Liver (tissue), 9 donors: ENCODE data around the gene CFAP65. TPM values are rescaled to one million over a fixed set of nuclear protein-coding genes. Genes with fewer than 3 reads are reported as not detected.

Experiments
- DNase-seq: peaks from one replicate; pipeline ENCODE4 v3.0.0-alpha.2; 2017; ENCODE audit warnings: low spot score
- H3K27ac ChIP-seq, 2 donors: one replicate each; pipeline ENCODE4 v1.7.0; 2013; ENCODE audit warnings: inconsistent platforms in 2 of 2, low read length in 2 of 2, control low read depth in 1 of 2, low read depth in 1 of 2, mild to moderate bottlenecking in 1 of 2
- H3K27me3 ChIP-seq, 4 donors: one replicate each; pipeline versions ENCODE4 v1.6.1 to v1.7.0; 2013; ENCODE audit warnings: low read length in 3 of 4, inconsistent platforms in 1 of 4, mild to moderate bottlenecking in 1 of 4, moderate library complexity in 1 of 4; ENCODE audit not compliant: control insufficient read depth in 4 of 4, insufficient read depth in 4 of 4
- H3K36me3 ChIP-seq, 4 donors: one replicate each; pipeline versions ENCODE4 v1.6.1 to v1.7.0; 2013; ENCODE audit warnings: low read length in 3 of 4, mild to moderate bottlenecking in 3 of 4, low read depth in 1 of 4, moderate library complexity in 1 of 4; ENCODE audit not compliant: control insufficient read depth in 4 of 4, insufficient read depth in 3 of 4
- H3K4me1 ChIP-seq, 4 donors: one replicate each; pipeline versions ENCODE4 v1.6.1 to v1.7.0; 2013; ENCODE audit warnings: low read length in 3 of 4, mild to moderate bottlenecking in 3 of 4, moderate library complexity in 1 of 4; ENCODE audit not compliant: control insufficient read depth in 4 of 4, insufficient read depth in 4 of 4
- H3K4me3 ChIP-seq, 3 donors: one replicate each; pipeline versions ENCODE4 v1.6.1 to v1.7.0; 2013; ENCODE audit warnings: low read length in 3 of 3, control low read depth in 1 of 3, low read depth in 1 of 3, mild to moderate bottlenecking in 1 of 3
- H3K9ac ChIP-seq, 2 donors: one replicate each; pipeline ENCODE4 v1.7.0; 2013; ENCODE audit warnings: low read length in 2 of 2, mild to moderate bottlenecking in 2 of 2, moderate library complexity in 2 of 2, control low read depth in 1 of 2, low read depth in 1 of 2
- H3K9me3 ChIP-seq, 4 donors: one replicate each; pipeline versions ENCODE4 v1.6.1 to v1.7.0; 2013; ENCODE audit warnings: low read length in 3 of 4; ENCODE audit not compliant: control insufficient read depth in 4 of 4
- EGR1 ChIP-seq, 2 donors: IDR thresholded peaks; 2 replicates each; pipeline ENCODE4 v1.6.1; 2016 to 2018; ENCODE audit warnings: antibody characterized with exemption in 2 of 2, low read depth in 2 of 2
- FOXA1 ChIP-seq: IDR thresholded peaks from 2 replicates; pipeline ENCODE4 v1.6.1; 2016; ENCODE audit warnings: antibody characterized with exemption
- FOXA2 ChIP-seq: IDR thresholded peaks from 2 replicates; pipeline ENCODE4 v1.6.1; 2016; ENCODE audit warnings: antibody characterized with exemption
- GABPA ChIP-seq, 2 donors: IDR thresholded peaks in 1 of 2; conservative IDR thresholded peaks in 1 of 2; 2 replicates each; pipeline ENCODE4 v1.6.1; 2016; ENCODE audit warnings: antibody characterized with exemption in 2 of 2, mild to moderate bottlenecking in 1 of 2, moderate library complexity in 1 of 2
- HNF4A ChIP-seq, 2 donors: conservative IDR thresholded peaks; 2 replicates each; pipeline ENCODE4 v1.6.1; 2016; ENCODE audit warnings: antibody characterized with exemption in 2 of 2, mild to moderate bottlenecking in 2 of 2
- HNF4G ChIP-seq: IDR thresholded peaks from 2 replicates; pipeline ENCODE4 v1.6.1; 2016; ENCODE audit warnings: antibody characterized with exemption
- JUND ChIP-seq, 2 donors: IDR thresholded peaks; 2 replicates each; pipeline ENCODE4 v1.6.1; 2016; ENCODE audit warnings: antibody characterized with exemption in 2 of 2
- NR2F2 ChIP-seq: IDR thresholded peaks from 2 replicates; pipeline ENCODE4 v1.6.1; 2016; ENCODE audit warnings: antibody characterized with exemption
- RAD21 ChIP-seq, 2 donors: IDR thresholded peaks; 2 replicates each; pipeline ENCODE4 v1.6.1; 2016; ENCODE audit warnings: antibody characterized with exemption in 2 of 2, mild to moderate bottlenecking in 2 of 2
- RXRA ChIP-seq, 2 donors: IDR thresholded peaks; 2 replicates each; pipeline ENCODE4 v1.6.1; 2017 to 2018; ENCODE audit warnings: antibody characterized with exemption in 2 of 2, mild to moderate bottlenecking in 1 of 2
- SP1 ChIP-seq: IDR thresholded peaks from 2 replicates; pipeline ENCODE4 v1.6.1; 2018; ENCODE audit warnings: antibody characterized with exemption, mild to moderate bottlenecking
- TAF1 ChIP-seq: conservative IDR thresholded peaks from 2 replicates; pipeline ENCODE4 v1.6.1; 2016; ENCODE audit warnings: antibody characterized with exemption, mild to moderate bottlenecking
- YY1 ChIP-seq: IDR thresholded peaks from 2 replicates; pipeline ENCODE4 v1.6.1; 2016; ENCODE audit warnings: antibody characterized with exemption, mild to moderate bottlenecking
- WGBS: extraction: QIAGEN DNeasy Blood & Tissue Kit; methylation state at CpG from one replicate; pipeline ENCODE4 v1.1.7; 2013; 5-methylcytosine and 5-hydroxymethylcytosine counted together
- polyA plus RNA-seq, 2 donors: library from polyadenylated mRNA; stranded (reverse) in 1 of 2; unstranded in 1 of 2; fragments of 200-250 nt in 1 of 2; fragments of >200 nt in 1 of 2; fragmentation: Nextera tagmentation in 1 of 2; extraction: Ambion mirVana in 1 of 2; gene quantifications; one replicate each; pipeline versions ENCODE4 v1.2.1 to v1.2.3, GENCODE V29; 2013 to 2015
- total RNA-seq, 2 donors: library from RNA; depleted of rRNA; stranded (reverse); fragments of >200 nt; gene quantifications; one replicate each; pipeline ENCODE4 v1.2.3, GENCODE V29; 2014
- TF ChIP-seq, protein P1 (sequence below): IDR thresholded peaks from 2 replicates; pipeline ENCODE4 v1.6.1; 2016; ENCODE audit warnings: antibody characterized with exemption
- TF ChIP-seq, protein P2 (sequence below): IDR thresholded peaks from 2 replicates; pipeline ENCODE4 v1.6.1; 2016; ENCODE audit warnings: antibody characterized with exemption
- TF ChIP-seq, protein P3 (sequence below): IDR thresholded peaks from 2 replicates; pipeline ENCODE4 v1.6.1; 2016; ENCODE audit warnings: antibody characterized with exemption, mild to moderate bottlenecking
- TF ChIP-seq, protein P4 (sequence below): IDR thresholded peaks from 2 replicates; pipeline ENCODE4 v1.6.1; 2016; ENCODE audit warnings: antibody characterized with exemption
- TF ChIP-seq, protein P5 (sequence below): fragments of 150-350 bp; IDR thresholded peaks from 2 replicates; pipeline ENCODE4 v1.5.1; 2017; ENCODE audit warnings: improper control_type of control experiment, low read depth, low read length; ENCODE audit not compliant: missing input control
- donor health status: healthy.
- donor health status: healthy.
- donor health status: healthy.
- donor health status: healthy.
- donor health status: healthy.

Gene CFAP65
- total and polyA plus RNA-seq, 4 donors: not detected

DNA sequence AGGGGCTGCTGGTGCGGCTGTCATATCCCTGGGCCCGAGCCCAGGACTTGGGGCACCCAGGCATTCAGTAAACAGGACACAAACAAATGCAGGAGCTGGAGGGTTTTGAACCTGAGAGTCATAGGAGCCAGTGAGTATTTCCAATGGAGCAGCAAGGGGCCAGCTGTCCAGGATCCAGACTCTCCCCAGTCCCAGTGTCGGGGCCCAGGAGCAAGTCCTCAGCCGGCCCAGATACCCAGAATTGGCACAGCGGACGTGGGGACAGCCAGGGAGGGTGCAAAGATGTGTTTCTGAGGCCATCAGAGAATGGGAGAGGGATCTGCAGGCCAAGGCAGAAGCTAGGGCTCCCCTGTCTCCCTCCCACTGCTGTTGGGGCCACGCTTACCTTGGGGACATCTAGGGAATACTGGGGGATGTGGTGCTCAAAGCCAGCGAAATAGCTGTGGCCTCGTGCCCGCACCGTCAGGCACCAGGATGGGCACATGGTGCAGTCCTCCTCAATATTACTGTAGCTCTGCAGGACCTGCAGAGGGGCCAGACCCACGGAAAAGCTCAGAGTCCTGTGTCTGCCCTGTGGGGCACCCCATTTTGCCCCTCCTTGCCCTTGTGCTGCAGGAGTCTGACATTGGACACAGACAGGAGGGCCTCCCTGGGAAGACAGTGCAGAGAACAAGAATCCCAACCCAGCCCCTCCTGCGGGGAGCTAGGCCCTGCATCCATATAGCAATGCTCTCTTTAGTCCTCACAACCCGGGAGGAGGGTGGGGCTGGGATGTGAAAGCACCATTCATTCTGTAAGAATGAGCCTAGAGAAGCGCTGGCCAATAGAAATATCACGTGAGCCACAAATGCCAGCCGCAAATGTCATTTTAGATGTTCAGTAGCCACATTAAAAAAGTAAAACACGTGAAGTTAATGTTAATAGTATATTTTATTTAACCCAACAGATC is 15.4 kb downstream of the CFAP65 start:
- 87% methylated on average over 18 of the region's 18 CpGs for WGBS
- H3K4me1 ChIP-seq: no peaks in the 10 kb centered on the region
- H3K27ac ChIP-seq: no peak overlapping the region
- H3K27me3 ChIP-seq: no peaks in the 10 kb centered on the region
- TF ChIP-seq RAD21 (IDR thresholded peaks at IDR 0.05): no peak
- TF ChIP-seq, protein P1, sequence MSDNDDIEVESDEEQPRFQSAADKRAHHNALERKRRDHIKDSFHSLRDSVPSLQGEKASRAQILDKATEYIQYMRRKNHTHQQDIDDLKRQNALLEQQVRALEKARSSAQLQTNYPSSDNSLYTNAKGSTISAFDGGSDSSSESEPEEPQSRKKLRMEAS: no peak
- TF ChIP-seq, protein P2, sequence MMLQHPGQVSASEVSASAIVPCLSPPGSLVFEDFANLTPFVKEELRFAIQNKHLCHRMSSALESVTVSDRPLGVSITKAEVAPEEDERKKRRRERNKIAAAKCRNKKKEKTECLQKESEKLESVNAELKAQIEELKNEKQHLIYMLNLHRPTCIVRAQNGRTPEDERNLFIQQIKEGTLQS: no peak
- TF ChIP-seq, protein P3, sequence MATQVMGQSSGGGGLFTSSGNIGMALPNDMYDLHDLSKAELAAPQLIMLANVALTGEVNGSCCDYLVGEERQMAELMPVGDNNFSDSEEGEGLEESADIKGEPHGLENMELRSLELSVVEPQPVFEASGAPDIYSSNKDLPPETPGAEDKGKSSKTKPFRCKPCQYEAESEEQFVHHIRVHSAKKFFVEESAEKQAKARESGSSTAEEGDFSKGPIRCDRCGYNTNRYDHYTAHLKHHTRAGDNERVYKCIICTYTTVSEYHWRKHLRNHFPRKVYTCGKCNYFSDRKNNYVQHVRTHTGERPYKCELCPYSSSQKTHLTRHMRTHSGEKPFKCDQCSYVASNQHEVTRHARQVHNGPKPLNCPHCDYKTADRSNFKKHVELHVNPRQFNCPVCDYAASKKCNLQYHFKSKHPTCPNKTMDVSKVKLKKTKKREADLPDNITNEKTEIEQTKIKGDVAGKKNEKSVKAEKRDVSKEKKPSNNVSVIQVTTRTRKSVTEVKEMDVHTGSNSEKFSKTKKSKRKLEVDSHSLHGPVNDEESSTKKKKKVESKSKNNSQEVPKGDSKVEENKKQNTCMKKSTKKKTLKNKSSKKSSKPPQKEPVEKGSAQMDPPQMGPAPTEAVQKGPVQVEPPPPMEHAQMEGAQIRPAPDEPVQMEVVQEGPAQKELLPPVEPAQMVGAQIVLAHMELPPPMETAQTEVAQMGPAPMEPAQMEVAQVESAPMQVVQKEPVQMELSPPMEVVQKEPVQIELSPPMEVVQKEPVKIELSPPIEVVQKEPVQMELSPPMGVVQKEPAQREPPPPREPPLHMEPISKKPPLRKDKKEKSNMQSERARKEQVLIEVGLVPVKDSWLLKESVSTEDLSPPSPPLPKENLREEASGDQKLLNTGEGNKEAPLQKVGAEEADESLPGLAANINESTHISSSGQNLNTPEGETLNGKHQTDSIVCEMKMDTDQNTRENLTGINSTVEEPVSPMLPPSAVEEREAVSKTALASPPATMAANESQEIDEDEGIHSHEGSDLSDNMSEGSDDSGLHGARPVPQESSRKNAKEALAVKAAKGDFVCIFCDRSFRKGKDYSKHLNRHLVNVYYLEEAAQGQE: no peak
- no peak for TF ChIP-seq FOXA1
- no peak for TF ChIP-seq TAF1
- TF ChIP-seq NR2F2: no peak
- TF ChIP-seq RXRA (IDR thresholded peaks at IDR 0.05): no peak
- no peak for TF ChIP-seq HNF4A (conservative IDR thresholded peaks at IDR 0.05)
- TF ChIP-seq HNF4G: no peak
- no peak for TF ChIP-seq SP1
- no peak for TF ChIP-seq YY1
- no peak for TF ChIP-seq GABPA (IDR thresholded peaks at IDR 0.05 in 1 of 2, conservative IDR thresholded peaks at IDR 0.05 in 1 of 2)
- no peak for TF ChIP-seq JUND (IDR thresholded peaks at IDR 0.05)
- no peak for TF ChIP-seq FOXA2
- TF ChIP-seq, protein P4, sequence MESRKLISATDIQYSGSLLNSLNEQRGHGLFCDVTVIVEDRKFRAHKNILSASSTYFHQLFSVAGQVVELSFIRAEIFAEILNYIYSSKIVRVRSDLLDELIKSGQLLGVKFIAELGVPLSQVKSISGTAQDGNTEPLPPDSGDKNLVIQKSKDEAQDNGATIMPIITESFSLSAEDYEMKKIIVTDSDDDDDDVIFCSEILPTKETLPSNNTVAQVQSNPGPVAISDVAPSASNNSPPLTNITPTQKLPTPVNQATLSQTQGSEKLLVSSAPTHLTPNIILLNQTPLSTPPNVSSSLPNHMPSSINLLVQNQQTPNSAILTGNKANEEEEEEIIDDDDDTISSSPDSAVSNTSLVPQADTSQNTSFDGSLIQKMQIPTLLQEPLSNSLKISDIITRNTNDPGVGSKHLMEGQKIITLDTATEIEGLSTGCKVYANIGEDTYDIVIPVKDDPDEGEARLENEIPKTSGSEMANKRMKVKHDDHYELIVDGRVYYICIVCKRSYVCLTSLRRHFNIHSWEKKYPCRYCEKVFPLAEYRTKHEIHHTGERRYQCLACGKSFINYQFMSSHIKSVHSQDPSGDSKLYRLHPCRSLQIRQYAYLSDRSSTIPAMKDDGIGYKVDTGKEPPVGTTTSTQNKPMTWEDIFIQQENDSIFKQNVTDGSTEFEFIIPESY: no peak
- TF ChIP-seq EGR1 (IDR thresholded peaks at IDR 0.05; ENCODE audit: low read depth in 2 of 2): no peak
- TF ChIP-seq, protein P5, sequence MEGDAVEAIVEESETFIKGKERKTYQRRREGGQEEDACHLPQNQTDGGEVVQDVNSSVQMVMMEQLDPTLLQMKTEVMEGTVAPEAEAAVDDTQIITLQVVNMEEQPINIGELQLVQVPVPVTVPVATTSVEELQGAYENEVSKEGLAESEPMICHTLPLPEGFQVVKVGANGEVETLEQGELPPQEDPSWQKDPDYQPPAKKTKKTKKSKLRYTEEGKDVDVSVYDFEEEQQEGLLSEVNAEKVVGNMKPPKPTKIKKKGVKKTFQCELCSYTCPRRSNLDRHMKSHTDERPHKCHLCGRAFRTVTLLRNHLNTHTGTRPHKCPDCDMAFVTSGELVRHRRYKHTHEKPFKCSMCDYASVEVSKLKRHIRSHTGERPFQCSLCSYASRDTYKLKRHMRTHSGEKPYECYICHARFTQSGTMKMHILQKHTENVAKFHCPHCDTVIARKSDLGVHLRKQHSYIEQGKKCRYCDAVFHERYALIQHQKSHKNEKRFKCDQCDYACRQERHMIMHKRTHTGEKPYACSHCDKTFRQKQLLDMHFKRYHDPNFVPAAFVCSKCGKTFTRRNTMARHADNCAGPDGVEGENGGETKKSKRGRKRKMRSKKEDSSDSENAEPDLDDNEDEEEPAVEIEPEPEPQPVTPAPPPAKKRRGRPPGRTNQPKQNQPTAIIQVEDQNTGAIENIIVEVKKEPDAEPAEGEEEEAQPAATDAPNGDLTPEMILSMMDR: no peak
- no peaks in the 10 kb centered on the region for H3K9me3 ChIP-seq
- H3K9ac ChIP-seq: no peak overlapping the region
- no peak for DNase-seq
- H3K4me3 ChIP-seq: no peak overlapping the region
- H3K36me3 ChIP-seq: no peaks in the 10 kb centered on the region
